PC-3 (cell line): ENCODE measurements around the gene PDZD2.

Source experiments
- CTCF ChIP-seq: fragments of 300-600 bp; sonication (generic); conservative IDR thresholded peaks from 2 replicates; pipeline ENCODE4 v1.5.1; 2017; ENCODE audit warnings: antibody characterized with exemption, low read depth, mild to moderate bottlenecking, low read length
- EZH2 ChIP-seq: fragments of 300-600 bp; sonication (generic); IDR thresholded peaks from one replicate; pipeline ENCODE4 v1.6.1; 2017; ENCODE audit warnings: antibody characterized with exemption, mild to moderate bottlenecking, low read length; ENCODE audit not compliant: unreplicated experiment
- EZH2phosphoT487 ChIP-seq: fragments of 300-600 bp; sonication (generic); IDR thresholded peaks from 2 replicates; pipeline ENCODE4 v1.6.1; 2018; ENCODE audit warnings: mild to moderate bottlenecking, antibody characterized with exemption, low read length, borderline replicate concordance

- TF ChIP-seq CTCF (no peak), EZH2 (no peak), EZH2phosphoT487 (no peak)
These were observed 43.9 kb downstream of the PDZD2 start for GRCh38 chr5:31682851-31683250.
